Panc1 (cell line): Measurements from ENCODE around the gene REX1BD. TPM values are rescaled to one million over a fixed set of nuclear protein-coding genes. Genes with fewer than 3 reads are reported as not detected.

Experiments
- ATAC-seq: fragments of 200-7000 bp; cut with Tn5 transposase; 2 replicates; pipeline ENCODE4 v1.9.1; 2020; ENCODE audit warnings: mild to moderate bottlenecking, moderate library complexity
- BruUV-seq: library from RNA; stranded (reverse); fragments of 400-500 nt; replicated peaks from 2 replicates; lab custom pipeline; 2021; lab: Mats Ljungman, UMichigan
- CTCF ChIA-PET: fragments of 300-600 bp; sonication (Branson Sonifier 250); formaldehyde crosslinking; loops from one replicate; lab custom pipeline; 2022; ENCODE audit warnings: antibody characterized with exemption; lab: Charles Lee
- POLR2A ChIA-PET: fragments of 300-600 bp; sonication (Branson Sonifier 250); formaldehyde crosslinking; loops from one replicate; lab custom pipeline; 2022; ENCODE audit warnings: antibody characterized with exemption; lab: Charles Lee
- DNase-seq: peaks from one replicate; pipeline ENCODE4 v3.0.0-alpha.2; 2010; ENCODE audit warnings: low read depth, low spot score
- H3K27ac ChIP-seq: 2 replicates; pipeline ENCODE4 v1.5.1; 2011; ENCODE audit warnings: mild to moderate bottlenecking, low read length, inconsistent platforms
- H3K27me3 ChIP-seq: fragments of 200-500 bp; sonication (Bioruptor generic); 2 replicates; pipeline ENCODE4 v1.6.0; 2014; ENCODE audit warnings: low read length, inconsistent platforms; ENCODE audit not compliant: control insufficient read depth, insufficient read depth
- H3K36me3 ChIP-seq: fragments of 200-500 bp; sonication (Bioruptor generic); 2 replicates; pipeline ENCODE4 v1.5.1; 2014; ENCODE audit warnings: inconsistent platforms, mild to moderate bottlenecking, low read length, moderate library complexity; ENCODE audit not compliant: control insufficient read depth, insufficient read depth
- H3K4me1 ChIP-seq: 2 replicates; pipeline ENCODE4 v1.5.1; 2011; ENCODE audit warnings: inconsistent platforms, mild to moderate bottlenecking, low read length, moderate library complexity; ENCODE audit not compliant: control insufficient read depth, insufficient read depth
- H3K4me3 ChIP-seq, 2 experiments: 2 replicates each; pipeline ENCODE4 v1.5.1; 2011 to 2012; ENCODE audit warnings: low read depth in 2 of 2, low read length in 2 of 2, mild to moderate bottlenecking in 2 of 2, inconsistent platforms in 1 of 2, moderate library complexity in 1 of 2
- H3K9me3 ChIP-seq: fragments of 200-500 bp; sonication (Bioruptor generic); 2 replicates; pipeline ENCODE4 v1.5.1; 2014; ENCODE audit warnings: low read depth, mild to moderate bottlenecking, inconsistent platforms, low read length, moderate library complexity; ENCODE audit not compliant: control insufficient read depth, insufficient read depth
- POLR2AphosphoS5 ChIP-seq: IDR thresholded peaks from 2 replicates; pipeline ENCODE4 v1.6.1; 2012; ENCODE audit warnings: mild to moderate bottlenecking, low read depth, low read length, moderate library complexity
- SIN3A ChIP-seq: IDR thresholded peaks from 2 replicates; pipeline ENCODE4 v1.6.1; 2012; ENCODE audit warnings: low read depth, mild to moderate bottlenecking, low read length, moderate library complexity, borderline replicate concordance; ENCODE audit not compliant: insufficient read depth
- TCF7L2 ChIP-seq: IDR thresholded peaks from 2 replicates; pipeline ENCODE4 v1.6.1; 2011; ENCODE audit warnings: mild to moderate bottlenecking, low read depth, low read length, inconsistent platforms
- in situ Hi-C: cut with HindIII; loops from 2 replicates; pipeline ENCODE4 v1.10.0; 2016; ENCODE audit warnings: low sequenced_read_pairs, low pct_unique_long_range_greater_than_20kb
- intact Hi-C: fragments of 100-400 bp; cut with micrococcal nuclease; formaldehyde crosslinking; loops from one replicate; pipeline ENCODE4 v1.10.0; 2022; ENCODE audit not compliant: unreplicated experiment
- total RNA-seq: library from RNA; stranded (reverse); gene quantifications from one replicate; pipeline ENCODE4 v1.2.1, GENCODE V29; 2021; ENCODE audit not compliant: unreplicated experiment
- TF ChIP-seq, protein P1 (sequence below), 2 experiments: IDR thresholded peaks; 2 replicates each; pipeline ENCODE4 v1.6.1; 2011 to 2012; ENCODE audit warnings: low read depth in 2 of 2, control low read depth in 1 of 2, low read length in 1 of 2, mild to moderate bottlenecking in 1 of 2, moderate library complexity in 1 of 2; ENCODE audit not compliant: insufficient read depth in 1 of 2
- TF ChIP-seq, protein P2 (sequence below): fragments of 450-650 bp; IDR thresholded peaks from 2 replicates; pipeline ENCODE4 v1.5.1; 2017; ENCODE audit warnings: mild to moderate bottlenecking

REX1BD gene
- total RNA-seq, 1 experiment from 2014 or later = 32.0 TPM

DNA sequence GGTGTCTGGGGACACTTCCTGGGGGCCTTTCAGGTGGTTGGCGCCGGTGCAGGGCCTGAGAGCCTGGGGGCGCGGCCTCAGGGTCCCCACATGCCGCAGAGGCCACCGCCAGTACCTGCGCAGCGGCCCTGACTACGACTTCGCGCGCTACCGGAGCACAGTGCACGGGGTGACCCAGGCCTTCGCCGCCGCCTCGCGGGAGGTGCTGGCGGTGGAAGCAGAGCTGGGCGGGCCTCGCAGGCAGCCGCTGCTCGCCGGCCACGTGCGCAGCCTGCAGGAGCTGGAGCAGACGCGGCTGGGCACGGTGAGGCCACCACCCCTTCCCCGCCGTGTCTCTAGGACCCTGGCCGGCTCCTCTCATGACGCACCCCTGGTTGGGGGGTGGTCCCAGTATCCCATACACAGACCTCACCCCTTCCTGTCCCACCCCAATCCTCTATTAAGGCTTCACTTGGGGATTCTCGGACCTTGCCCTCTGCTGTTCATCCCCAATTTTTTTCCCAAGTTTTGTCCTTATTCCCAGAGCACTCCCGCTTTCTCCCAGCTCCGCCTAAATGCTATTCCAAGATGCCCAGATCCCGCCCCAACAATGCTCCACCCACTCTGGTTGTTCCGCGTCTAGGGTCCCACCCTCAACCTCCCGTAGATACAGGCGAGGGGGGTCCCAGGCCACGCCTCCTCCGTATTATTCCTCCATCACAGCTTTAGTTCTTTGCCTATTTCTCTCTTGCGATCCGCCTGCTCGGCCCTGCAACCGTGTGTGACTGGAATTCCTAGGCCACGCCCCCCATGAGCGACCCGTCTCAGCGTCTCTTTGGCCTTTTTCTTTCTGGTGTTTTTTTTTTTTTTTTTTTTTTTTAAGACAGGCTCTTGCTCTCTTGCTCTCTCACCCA lies 1.0 kb downstream of the REX1BD start:
- no peaks in the 10 kb centered on the region; the same call in 1 of the 2 replicates for H3K36me3 ChIP-seq
- ChIA-PET POLR2A (no interaction called here), CTCF (interaction anchor here (0.6 to 1.5 kb wide), 7 partner anchors 9 to 429 kb away, joined by 3 to 12 read pairs (median 5); no protein-coding TSS in a partner anchor)
- peak overlapping the region; percentile 65 to 70 for H3K4me3 ChIP-seq
- no peaks in the 10 kb centered on the region for H3K9me3 ChIP-seq
- H3K27me3 ChIP-seq = no peaks in the 10 kb centered on the region
- in situ Hi-C loops = no loop called here
- intact Hi-C loops = loop anchor here (5.0 to 10.0 kb wide), 2 partner anchors 85 to 258 kb away; no protein-coding TSS in a partner anchor
- DNase-seq = peak; percentile 50
- peak; percentile 67 for ATAC-seq
- peak overlapping the region; percentile 76 for H3K27ac ChIP-seq
- H3K4me1 ChIP-seq = no peaks in the 10 kb centered on the region
- no TSS peak for BruUV-seq
- TF ChIP-seq POLR2AphosphoS5 (no peak), SIN3A (no peak), TCF7L2 (no peak)
- TF ChIP-seq, protein P1, sequence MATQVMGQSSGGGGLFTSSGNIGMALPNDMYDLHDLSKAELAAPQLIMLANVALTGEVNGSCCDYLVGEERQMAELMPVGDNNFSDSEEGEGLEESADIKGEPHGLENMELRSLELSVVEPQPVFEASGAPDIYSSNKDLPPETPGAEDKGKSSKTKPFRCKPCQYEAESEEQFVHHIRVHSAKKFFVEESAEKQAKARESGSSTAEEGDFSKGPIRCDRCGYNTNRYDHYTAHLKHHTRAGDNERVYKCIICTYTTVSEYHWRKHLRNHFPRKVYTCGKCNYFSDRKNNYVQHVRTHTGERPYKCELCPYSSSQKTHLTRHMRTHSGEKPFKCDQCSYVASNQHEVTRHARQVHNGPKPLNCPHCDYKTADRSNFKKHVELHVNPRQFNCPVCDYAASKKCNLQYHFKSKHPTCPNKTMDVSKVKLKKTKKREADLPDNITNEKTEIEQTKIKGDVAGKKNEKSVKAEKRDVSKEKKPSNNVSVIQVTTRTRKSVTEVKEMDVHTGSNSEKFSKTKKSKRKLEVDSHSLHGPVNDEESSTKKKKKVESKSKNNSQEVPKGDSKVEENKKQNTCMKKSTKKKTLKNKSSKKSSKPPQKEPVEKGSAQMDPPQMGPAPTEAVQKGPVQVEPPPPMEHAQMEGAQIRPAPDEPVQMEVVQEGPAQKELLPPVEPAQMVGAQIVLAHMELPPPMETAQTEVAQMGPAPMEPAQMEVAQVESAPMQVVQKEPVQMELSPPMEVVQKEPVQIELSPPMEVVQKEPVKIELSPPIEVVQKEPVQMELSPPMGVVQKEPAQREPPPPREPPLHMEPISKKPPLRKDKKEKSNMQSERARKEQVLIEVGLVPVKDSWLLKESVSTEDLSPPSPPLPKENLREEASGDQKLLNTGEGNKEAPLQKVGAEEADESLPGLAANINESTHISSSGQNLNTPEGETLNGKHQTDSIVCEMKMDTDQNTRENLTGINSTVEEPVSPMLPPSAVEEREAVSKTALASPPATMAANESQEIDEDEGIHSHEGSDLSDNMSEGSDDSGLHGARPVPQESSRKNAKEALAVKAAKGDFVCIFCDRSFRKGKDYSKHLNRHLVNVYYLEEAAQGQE (IDR thresholded peaks at IDR 0.05; ENCODE audit: insufficient read depth in 1 of 2, low read depth in 2 of 2, low read length in 1 of 2) = no peak
- TF ChIP-seq, protein P2, sequence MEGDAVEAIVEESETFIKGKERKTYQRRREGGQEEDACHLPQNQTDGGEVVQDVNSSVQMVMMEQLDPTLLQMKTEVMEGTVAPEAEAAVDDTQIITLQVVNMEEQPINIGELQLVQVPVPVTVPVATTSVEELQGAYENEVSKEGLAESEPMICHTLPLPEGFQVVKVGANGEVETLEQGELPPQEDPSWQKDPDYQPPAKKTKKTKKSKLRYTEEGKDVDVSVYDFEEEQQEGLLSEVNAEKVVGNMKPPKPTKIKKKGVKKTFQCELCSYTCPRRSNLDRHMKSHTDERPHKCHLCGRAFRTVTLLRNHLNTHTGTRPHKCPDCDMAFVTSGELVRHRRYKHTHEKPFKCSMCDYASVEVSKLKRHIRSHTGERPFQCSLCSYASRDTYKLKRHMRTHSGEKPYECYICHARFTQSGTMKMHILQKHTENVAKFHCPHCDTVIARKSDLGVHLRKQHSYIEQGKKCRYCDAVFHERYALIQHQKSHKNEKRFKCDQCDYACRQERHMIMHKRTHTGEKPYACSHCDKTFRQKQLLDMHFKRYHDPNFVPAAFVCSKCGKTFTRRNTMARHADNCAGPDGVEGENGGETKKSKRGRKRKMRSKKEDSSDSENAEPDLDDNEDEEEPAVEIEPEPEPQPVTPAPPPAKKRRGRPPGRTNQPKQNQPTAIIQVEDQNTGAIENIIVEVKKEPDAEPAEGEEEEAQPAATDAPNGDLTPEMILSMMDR = no peak

DNA sequence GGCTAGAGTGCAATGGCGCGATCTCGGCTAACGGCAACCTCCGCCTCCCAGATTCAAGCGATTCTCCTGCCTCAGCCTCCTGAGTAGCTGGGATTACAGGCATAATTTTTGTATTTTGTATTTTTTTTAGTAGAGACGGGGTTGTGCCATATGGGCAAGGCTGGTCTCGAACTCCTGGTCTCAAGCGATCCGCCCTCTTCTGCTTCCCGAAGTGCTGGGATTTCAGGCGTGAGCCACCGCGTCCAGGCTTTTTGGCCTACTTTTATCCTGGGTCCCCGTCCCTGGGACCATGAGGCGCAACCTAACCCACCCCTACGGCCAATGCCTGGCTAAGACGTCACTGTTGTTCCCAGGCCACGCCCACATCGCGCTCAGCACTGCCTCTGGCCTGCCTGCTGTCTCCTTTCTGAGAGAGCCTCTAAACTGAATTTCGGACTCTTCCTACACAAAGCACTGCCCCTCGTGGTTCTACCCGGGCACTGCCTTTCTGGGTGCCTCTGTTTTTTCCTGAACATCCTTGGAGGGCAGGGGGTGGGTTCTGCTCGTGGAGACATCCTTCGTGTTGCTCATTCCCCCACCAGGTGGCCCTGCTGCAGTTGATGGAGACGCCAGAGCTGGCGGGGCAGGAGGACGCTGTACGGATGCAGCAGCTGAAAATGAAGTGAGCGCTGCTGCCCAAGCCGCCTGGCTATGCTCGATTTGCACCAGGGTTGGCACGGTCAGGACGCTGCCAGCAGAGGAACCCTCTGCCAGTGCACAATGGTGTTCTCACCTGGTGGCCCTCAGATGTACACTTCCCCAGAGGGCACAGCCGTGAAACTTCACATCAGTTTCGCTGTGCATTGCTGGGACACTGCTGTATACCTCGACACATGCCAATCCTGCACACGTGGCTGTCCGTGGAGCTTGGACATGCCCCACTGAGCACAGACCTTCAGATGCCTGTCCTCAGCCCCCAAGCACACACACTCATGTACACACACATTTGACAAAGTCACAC lies 2.0 kb downstream of the REX1BD start:
- POLR2A ChIA-PET = no interaction called here
- CTCF ChIA-PET = interaction anchor here (0.7 kb wide), 2 partner anchors 102 to 430 kb away, joined by 5 to 8 read pairs; no protein-coding TSS in a partner anchor
- Histone ChIP-seq H3K9me3 (no peaks in the 10 kb centered on the region), H3K27me3 (no peaks in the 10 kb centered on the region), H3K4me1 (no peaks in the 10 kb centered on the region), H3K36me3 (no peaks in the 10 kb centered on the region; the same call in 1 of the 2 replicates), H3K27ac (peak overlapping the region; percentile 76), H3K4me3 (peak overlapping the region; percentile 65 to 70)
- in situ Hi-C loops = no loop called here
- TF ChIP-seq, protein P2 = peak; percentile 79
- TF ChIP-seq POLR2AphosphoS5 = 0 out of 2 replicates have a peak, but pooled peaks have one; percentile 14
- TF ChIP-seq, protein P1 (IDR thresholded peaks at IDR 0.05; ENCODE audit: insufficient read depth in 1 of 2, low read depth in 2 of 2, low read length in 1 of 2) = no peak; a peak in 1 of 4 replicates
- intact Hi-C loops = loop anchor here (5.0 to 10.0 kb wide), 2 partner anchors 84 to 257 kb away; no protein-coding TSS in a partner anchor
- peak; percentile 76 for ATAC-seq
- BruUV-seq = TSS peak; percentile 85
- DNase-seq = peak; percentile 75
